HG03060 (cell line): ENCODE measurements around the gene SMPD2.
A peak's percentile ranks its signal among the peaks of the same experiment; 100 is the strongest.

Experiments used
- ATAC-seq: cut with Tn5 transposase; IDR thresholded peaks from one replicate; pipeline ENCODE4 v1.9.1; 2021; ENCODE audit warnings: low read depth, moderate number of reproducible peaks; ENCODE audit not compliant: unreplicated experiment

The SMPD2 gene

GRCh38 chr6:109440331-109441068 is at the start of gene SMPD2, which contains the start of gene PPIL6:
Gene SMPD2, plus strand, starts transcription at chr6:109440724. Its CDS starts 398 bp downstream, at chr6:109441122.
Gene PPIL6, minus strand, starts transcription at chr6:109440628. Its CDS starts 38 bp downstream, at chr6:109440590.
- peak; percentile 38 for ATAC-seq

- ATAC-seq: no peak
Observed at GRCh38 chr6:109393157-109393885, 47.2 kb upstream of the SMPD2 start.

GRCh38 chr6:109393886-109394281 is 46.6 kb upstream of the SMPD2 start:
- ATAC-seq: no peak

- no peak for ATAC-seq
Observed at GRCh38 chr6:109396046-109396718, 44.3 kb upstream of the SMPD2 start.

- no peak for ATAC-seq
Observed at GRCh38 chr6:109397020-109397419, 43.5 kb upstream of the SMPD2 start.

- no peak for ATAC-seq
Observed at GRCh38 chr6:109406196-109406595, 34.3 kb upstream of the SMPD2 start.

GRCh38 chr6:109411034-109411433 is 29.5 kb upstream of the SMPD2 start:
- no peak for ATAC-seq

- ATAC-seq: no peak
Observed at GRCh38 chr6:109417646-109418045, 22.9 kb upstream of the SMPD2 start.

GRCh38 chr6:109420751-109421150 is 19.8 kb upstream of the SMPD2 start:
- no peak for ATAC-seq

- no peak for ATAC-seq
Observed at GRCh38 chr6:109421184-109421583, 19.3 kb upstream of the SMPD2 start.

GRCh38 chr6:109424946-109425345 is 15.6 kb upstream of the SMPD2 start:
- ATAC-seq: no peak

- no peak for ATAC-seq
Observed at GRCh38 chr6:109428889-109429477, 11.5 kb upstream of the SMPD2 start.

GRCh38 chr6:109429496-109429895 is 11.0 kb upstream of the SMPD2 start:
- ATAC-seq: no peak

GRCh38 chr6:109434456-109434855 is 6.1 kb upstream of the SMPD2 start:
- ATAC-seq: no peak

GRCh38 chr6:109436041-109436440 is 4.5 kb upstream of the SMPD2 start:
- ATAC-seq: no peak

GRCh38 chr6:109441069-109441816 is 719 bp downstream of the SMPD2 start:
- no peak for ATAC-seq

- no peak for ATAC-seq
Observed at GRCh38 chr6:109442393-109442924, 1.9 kb downstream of the SMPD2 start.

- no peak for ATAC-seq
Observed at GRCh38 chr6:109443425-109443950, 3.0 kb downstream of the SMPD2 start.

- ATAC-seq: no peak
Observed at GRCh38 chr6:109445382-109445781, 4.9 kb downstream of the SMPD2 start.

- ATAC-seq: no peak
Observed at GRCh38 chr6:109446072-109446471, 5.5 kb downstream of the SMPD2 start.
